HG03558 (cell line): ENCODE results near the gene VSIG10.
A peak's percentile ranks its signal among the peaks of the same experiment; 100 is the strongest.
"Not testable (repeated sequence)": the region's sequence is repeated elsewhere in the genome, so short reads cannot be mapped to it uniquely, and the experiment has no call there.

Experiments used
- ATAC-seq: cut with Tn5 transposase; IDR thresholded peaks from one replicate; pipeline ENCODE4 v1.9.1; 2021; ENCODE audit warnings: moderate number of reproducible peaks; ENCODE audit not compliant: unreplicated experiment; ENCODE audit errors: extremely low read depth

The VSIG10 gene

GRCh38 chr12:118119449-118119879 is 15.7 kb upstream of the VSIG10 start:
- ATAC-seq = no peak

DNA sequence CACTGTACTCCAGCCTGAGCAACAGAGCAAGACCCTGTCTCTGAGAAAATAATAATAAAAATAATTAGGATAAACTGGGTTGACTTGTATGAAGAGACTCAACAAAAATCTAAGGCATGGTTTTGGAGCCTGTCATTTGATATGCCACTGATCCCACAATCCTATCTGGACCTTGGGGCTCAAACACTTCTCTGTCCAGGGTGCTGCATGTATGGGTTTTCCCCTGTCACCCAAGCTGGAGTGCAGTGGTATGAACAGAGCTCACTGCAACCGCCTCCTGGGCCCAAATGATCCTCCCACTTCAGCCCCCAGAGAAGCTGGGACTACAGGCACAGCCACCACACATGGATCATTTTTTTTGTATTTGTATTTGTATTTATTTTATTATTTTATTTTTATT is 5.3 kb upstream of the VSIG10 start:
- no peak for ATAC-seq

DNA sequence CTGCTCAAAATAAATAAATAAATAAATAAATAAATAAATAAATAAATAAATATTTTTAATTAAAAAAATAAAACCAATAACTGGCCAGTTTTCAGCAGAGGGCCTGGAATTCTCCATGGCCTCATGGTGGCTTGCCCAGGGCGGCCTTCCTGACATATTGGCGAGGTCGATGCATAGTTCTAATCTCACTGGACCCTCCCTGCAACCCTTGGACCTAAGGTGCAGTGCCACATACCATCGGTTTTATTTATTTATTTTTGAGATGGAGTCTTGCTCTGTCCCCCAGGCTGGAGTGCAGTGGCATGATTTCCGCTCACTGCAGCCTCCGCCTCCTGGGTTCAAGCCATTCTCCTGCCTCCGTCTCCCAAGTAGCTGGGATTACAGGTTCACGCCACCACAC is 3.9 kb upstream of the VSIG10 start:
- no peak for ATAC-seq

DNA sequence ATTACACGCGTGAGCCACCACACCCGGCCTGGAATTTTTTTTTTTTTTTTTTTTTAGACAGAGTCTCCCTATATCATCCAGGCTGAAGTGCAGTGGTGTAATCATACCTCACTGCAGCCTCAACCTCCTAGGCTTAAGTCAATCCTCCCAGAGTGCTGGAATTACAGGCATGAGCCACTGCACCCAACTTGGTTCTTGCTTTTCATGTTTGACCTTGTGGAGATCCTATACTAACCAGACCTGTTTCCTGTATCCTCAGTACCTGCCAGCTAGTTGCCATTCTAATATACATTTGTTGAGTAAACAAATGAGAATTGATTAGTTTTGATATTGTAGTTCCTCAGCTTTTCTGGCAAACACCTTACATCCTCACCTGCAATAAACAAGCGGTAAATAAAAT is 3.2 kb upstream of the VSIG10 start:
- no peak for ATAC-seq

DNA sequence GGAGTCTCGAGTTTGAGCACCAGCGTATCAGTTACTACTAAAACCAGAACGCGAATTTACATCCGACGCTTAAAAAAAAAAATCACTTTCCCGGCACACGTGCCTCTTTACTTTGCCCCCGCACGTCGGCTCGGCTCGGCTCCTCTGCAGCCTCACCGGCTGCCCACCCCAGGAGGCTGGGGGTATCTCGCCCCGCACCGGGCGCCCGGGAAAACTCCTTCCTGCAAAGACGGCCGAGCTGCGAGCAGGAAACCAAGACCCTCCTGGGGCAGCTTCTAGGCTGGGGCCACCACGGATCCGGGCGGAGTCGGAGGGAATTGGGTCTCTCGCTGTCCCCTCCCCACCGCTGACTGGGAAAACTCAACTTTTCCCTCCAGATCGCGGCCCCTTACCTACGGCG is 610 bp downstream of the VSIG10 start:
- no peak for ATAC-seq

DNA sequence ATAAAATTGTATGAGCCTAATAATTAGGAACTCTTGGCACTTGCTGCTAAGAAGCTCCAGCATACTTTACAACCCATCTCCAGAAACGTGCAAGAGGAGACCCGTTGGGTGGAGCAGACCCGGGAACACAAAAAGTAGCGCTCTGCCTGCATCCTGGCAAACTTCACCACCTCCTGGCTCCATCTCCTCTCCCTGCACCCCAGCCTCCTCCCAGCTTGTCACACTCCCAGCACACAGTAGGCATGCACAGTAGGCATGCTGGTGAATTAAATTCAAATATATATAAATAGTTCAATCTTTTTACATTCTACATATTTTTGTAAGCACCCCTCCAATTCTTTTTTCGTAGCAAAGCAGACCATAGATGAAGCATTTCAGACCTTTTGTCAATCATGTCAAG is 1.2 kb downstream of the VSIG10 start:
- ATAC-seq = no peak

- ATAC-seq = no peak
Observed at GRCh38 chr12:118102070-118102469, 1.7 kb downstream of the VSIG10 start.

GRCh38 chr12:118101051-118101450 is 2.8 kb downstream of the VSIG10 start:
- no peak for ATAC-seq

GRCh38 chr12:118098911-118099671 is 4.7 kb downstream of the VSIG10 start:
- no peak for ATAC-seq

DNA sequence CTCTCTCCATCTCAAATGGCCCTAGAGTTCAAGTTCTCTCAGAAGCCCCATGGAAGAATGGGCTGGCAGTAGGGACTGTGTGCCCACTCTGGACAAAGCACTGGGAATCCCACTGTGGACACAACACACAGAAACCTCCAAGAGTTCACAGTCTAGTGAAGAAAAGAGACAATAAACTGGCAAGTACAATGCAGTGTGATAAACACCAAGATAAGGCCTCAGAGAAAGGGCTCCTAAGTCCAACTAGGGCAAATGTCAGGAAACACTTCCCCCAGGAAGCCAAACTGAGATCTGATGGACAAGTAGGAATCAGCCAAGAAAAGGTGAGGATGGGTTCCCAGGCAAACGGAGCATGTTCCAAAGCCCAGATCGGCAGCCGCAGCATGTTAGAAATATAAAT is 5.4 kb downstream of the VSIG10 start:
- ATAC-seq = no peak

GRCh38 chr12:118094039-118094438 is 9.8 kb downstream of the VSIG10 start:
- no peak for ATAC-seq

DNA sequence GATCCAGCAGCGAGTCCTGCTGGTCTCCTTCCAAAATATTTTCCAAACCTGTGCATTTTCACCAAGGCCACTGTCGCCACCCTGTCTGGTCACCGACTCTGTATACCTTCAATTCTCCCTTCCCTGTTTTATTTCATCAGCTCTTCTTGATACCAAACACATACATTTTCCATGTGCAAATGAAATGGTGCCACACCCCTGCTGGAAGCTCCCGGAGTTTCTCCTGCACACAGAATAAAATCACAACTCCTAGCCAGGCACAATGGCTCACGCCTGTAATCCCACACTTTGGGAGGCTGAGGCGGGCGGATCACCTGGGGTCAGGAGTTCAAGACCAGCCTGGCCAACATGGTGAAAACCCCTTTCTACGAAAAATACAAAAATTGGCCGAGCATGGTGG is 14.0 kb downstream of the VSIG10 start:
- no peak for ATAC-seq

DNA sequence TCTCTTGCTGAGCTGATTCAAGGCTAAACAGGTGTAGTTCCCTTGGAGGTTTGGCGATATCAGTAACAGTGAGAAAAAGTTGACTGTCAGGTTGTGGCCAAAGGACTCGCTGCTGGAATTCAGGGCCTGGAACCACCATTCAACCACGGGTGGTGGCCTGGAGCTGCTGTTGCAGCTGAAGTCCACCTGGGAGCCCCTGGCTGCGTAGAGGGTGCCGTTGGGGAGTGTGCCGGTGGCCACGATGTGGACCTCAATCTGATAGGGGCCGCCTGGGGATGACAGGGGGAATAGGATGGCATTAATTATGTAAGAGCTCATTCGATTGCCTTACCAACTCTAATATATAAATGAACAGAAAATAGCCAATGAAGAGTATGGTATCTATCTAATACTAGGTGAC is 21.6 kb downstream of the VSIG10 start:
- no peak for ATAC-seq

GRCh38 chr12:118081521-118081920 is 22.3 kb downstream of the VSIG10 start:
- ATAC-seq = not testable (repeated sequence)

DNA sequence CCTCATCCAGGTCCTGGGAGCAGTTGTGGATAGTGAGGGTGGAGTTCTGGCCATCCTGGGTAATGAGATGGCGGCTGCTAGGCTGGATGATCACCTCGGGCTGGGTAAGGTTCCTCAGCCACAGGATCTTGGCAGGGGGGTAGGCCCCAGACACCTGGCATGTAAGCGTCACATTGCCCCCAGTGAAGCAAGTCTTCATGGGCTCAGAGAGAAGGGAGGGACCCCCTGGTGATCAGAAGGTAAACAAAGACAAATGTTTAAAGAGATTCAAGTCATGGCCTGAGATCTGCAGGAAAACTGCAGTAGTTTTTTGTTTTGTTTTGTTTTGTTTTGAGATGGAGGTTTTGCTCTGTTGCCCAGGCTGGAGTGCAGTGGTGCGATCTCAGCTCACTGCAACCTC is 30.0 kb downstream of the VSIG10 start:
- no peak for ATAC-seq

DNA sequence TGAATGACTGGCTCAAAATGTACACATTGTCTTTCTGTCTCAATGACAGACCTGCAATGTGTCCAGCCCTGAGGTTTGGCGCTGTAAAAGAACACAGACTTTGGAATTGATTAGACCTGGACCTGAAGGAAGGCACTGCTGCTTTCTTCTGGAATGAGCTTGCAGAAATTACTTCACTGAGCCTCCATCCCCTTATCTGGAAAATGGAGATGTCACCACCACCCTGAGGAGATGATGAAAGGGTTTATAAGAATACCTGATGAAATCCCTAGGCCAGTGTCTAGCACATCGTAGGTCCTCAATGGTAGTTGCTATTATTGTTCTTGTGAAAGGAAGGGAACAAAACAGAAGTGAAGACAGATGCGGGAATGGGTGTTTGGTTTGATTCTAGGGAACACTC is 33.2 kb downstream of the VSIG10 start:
- no peak for ATAC-seq

- ATAC-seq = no peak
Observed at GRCh38 chr12:118068445-118068844, 35.4 kb downstream of the VSIG10 start.

DNA sequence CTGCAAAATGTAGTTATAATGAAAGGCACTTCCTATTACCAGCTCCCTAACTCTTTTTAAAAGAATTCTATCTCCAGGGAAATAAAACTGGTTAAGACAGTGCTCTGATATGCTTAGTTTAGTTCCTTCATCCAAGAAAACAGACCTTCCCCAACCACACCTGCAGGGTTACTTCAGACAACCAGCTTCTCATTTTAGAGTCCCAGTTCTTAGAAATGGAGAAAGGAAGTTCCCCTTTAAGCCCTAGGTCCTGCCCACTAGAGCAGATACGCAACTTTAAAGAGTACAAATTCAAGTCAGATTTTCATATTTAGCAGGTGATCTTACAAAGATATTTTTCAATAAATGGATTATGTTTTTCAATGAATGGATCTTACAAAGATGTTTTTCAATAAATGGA is 38.4 kb downstream of the VSIG10 start:
- no peak for ATAC-seq

- peak; percentile 51 for ATAC-seq
Observed at GRCh38 chr12:118064608-118065007, 39.2 kb downstream of the VSIG10 start.

- no peak for ATAC-seq
Observed at GRCh38 chr12:118063576-118064391, 40.0 kb downstream of the VSIG10 start.
